PC-9 (cell line): ENCODE results near the gene PODXL2.

Experiments
- EZH2 ChIP-seq: fragments of 200-600 bp; sonication (generic); IDR thresholded peaks from 2 replicates; pipeline ENCODE4 v1.8.0; 2017; ENCODE audit warnings: antibody characterized with exemption, low read depth
- TF ChIP-seq, protein P1 (sequence below): fragments of 200-600 bp; sonication (generic); conservative IDR thresholded peaks from 2 replicates; pipeline ENCODE4 v1.6.1; 2017; ENCODE audit warnings: mixed run types, antibody characterized with exemption, mild to moderate bottlenecking, moderate library complexity

DNA sequence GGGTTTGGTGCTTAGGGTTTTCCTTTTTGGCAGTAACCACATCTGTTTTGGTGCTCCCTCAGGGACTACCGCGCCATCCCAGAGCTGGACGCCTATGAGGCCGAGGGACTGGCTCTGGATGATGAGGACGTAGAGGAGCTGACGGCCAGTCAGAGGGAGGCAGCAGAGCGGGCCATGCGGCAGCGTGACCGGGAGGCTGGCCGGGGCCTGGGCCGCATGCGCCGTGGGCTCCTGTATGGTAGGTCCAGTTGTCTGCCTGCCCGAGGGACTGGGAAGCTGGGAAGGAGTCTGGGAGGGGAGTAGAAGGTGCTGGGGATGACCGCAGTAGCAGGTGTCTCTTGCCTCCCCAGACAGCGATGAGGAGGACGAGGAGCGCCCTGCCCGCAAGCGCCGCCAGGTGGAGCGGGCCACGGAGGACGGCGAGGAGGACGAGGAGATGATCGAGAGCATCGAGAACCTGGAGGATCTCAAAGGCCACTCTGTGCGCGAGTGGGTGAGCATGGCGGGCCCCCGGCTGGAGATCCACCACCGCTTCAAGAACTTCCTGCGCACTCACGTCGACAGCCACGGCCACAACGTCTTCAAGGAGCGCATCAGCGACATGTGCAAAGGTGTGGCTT is 24.3 kb upstream of the PODXL2 start:
- TF ChIP-seq, protein P1, sequence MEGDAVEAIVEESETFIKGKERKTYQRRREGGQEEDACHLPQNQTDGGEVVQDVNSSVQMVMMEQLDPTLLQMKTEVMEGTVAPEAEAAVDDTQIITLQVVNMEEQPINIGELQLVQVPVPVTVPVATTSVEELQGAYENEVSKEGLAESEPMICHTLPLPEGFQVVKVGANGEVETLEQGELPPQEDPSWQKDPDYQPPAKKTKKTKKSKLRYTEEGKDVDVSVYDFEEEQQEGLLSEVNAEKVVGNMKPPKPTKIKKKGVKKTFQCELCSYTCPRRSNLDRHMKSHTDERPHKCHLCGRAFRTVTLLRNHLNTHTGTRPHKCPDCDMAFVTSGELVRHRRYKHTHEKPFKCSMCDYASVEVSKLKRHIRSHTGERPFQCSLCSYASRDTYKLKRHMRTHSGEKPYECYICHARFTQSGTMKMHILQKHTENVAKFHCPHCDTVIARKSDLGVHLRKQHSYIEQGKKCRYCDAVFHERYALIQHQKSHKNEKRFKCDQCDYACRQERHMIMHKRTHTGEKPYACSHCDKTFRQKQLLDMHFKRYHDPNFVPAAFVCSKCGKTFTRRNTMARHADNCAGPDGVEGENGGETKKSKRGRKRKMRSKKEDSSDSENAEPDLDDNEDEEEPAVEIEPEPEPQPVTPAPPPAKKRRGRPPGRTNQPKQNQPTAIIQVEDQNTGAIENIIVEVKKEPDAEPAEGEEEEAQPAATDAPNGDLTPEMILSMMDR, result no peak
- no peak for TF ChIP-seq EZH2
